Effector memory CD4-positive, alpha-beta T cell (primary cell): ENCODE measurements around the gene SSU72.

Source experiments
- DNase-seq, 3 donors: peaks; one replicate each; pipeline ENCODE4 v3.0.0-alpha.2; 2020
- H3K27ac ChIP-seq: 2 replicates; pipeline ENCODE4 v1.7.0; 2013; ENCODE audit warnings: mild to moderate bottlenecking, low read length, moderate library complexity; ENCODE audit not compliant: insufficient read depth, poor library complexity, severe bottlenecking
- H3K27me3 ChIP-seq: replicated peaks from 2 replicates; pipeline ENCODE4 v1.7.0; 2013; ENCODE audit warnings: mild to moderate bottlenecking, low read length; ENCODE audit not compliant: insufficient read depth, control insufficient read depth, poor library complexity, severe bottlenecking
- H3K36me3 ChIP-seq: 2 replicates; pipeline ENCODE4 v1.7.0; 2013; ENCODE audit warnings: mild to moderate bottlenecking, low read length, moderate library complexity; ENCODE audit not compliant: control insufficient read depth, insufficient read depth
- H3K4me1 ChIP-seq: 2 replicates; pipeline ENCODE4 v1.7.0; 2013; ENCODE audit warnings: low read length, mild to moderate bottlenecking; ENCODE audit not compliant: control insufficient read depth, insufficient read depth, poor library complexity, severe bottlenecking
- H3K4me3 ChIP-seq: 2 replicates; pipeline ENCODE4 v1.7.0; 2013; ENCODE audit warnings: low read length, low read depth, mild to moderate bottlenecking; ENCODE audit not compliant: insufficient read depth, poor library complexity, severe bottlenecking
- H3K9me3 ChIP-seq: 2 replicates; pipeline ENCODE4 v1.7.0; 2013; ENCODE audit warnings: mild to moderate bottlenecking, low read length, moderate library complexity; ENCODE audit not compliant: control insufficient read depth

Gene SSU72

GRCh38 chr1:1612104-1612400 lies 37.4 kb upstream of the SSU72 start:
- DNase-seq: no peak
- H3K27me3 ChIP-seq: no peaks in the 10 kb centered on the region

GRCh38 chr1:1610796-1611195 lies 36.1 kb upstream of the SSU72 start:
- Histone ChIP-seq H3K27me3 (no peaks in the 10 kb centered on the region), H3K36me3 (no peaks in the 10 kb centered on the region), H3K27ac (no peak overlapping the region), H3K9me3 (no peaks in the 10 kb centered on the region), H3K4me3 (no peak overlapping the region), H3K4me1 (peaks cover 14% of the 10 kb centered on the region)
- no peak for DNase-seq

More at GRCh38 chr1:1612104-1612400, 37.4 kb upstream of the SSU72 start:
- Histone ChIP-seq H3K4me1 (peaks cover 15% of the 10 kb centered on the region), H3K27ac (no peak overlapping the region), H3K4me3 (no peak overlapping the region), H3K36me3 (no peaks in the 10 kb centered on the region), H3K9me3 (no peaks in the 10 kb centered on the region)

- no peaks in the 10 kb centered on the region for H3K27me3 ChIP-seq
- no peak for DNase-seq
- no peak overlapping the region for H3K4me3 ChIP-seq
- H3K4me1 ChIP-seq: peaks cover 14% of the 10 kb centered on the region
- H3K36me3 ChIP-seq: no peaks in the 10 kb centered on the region
- no peaks in the 10 kb centered on the region for H3K9me3 ChIP-seq
- no peak overlapping the region for H3K27ac ChIP-seq
These were observed 35.3 kb upstream of the SSU72 start for GRCh38 chr1:1609822-1610485.

GRCh38 chr1:1606232-1606631 lies 31.6 kb upstream of the SSU72 start:
- Histone ChIP-seq H3K27ac (no peak overlapping the region), H3K4me3 (no peak overlapping the region), H3K9me3 (no peaks in the 10 kb centered on the region), H3K27me3 (no peaks in the 10 kb centered on the region), H3K4me1 (peaks cover 7% of the 10 kb centered on the region), H3K36me3 (no peaks in the 10 kb centered on the region)
- no peak for DNase-seq

- Histone ChIP-seq H3K9me3 (no peaks in the 10 kb centered on the region), H3K27me3 (no peaks in the 10 kb centered on the region), H3K4me3 (no peak overlapping the region), H3K36me3 (no peaks in the 10 kb centered on the region), H3K27ac (no peak overlapping the region), H3K4me1 (peaks cover 7% of the 10 kb centered on the region)
- no peak for DNase-seq
These were observed 31.1 kb upstream of the SSU72 start for GRCh38 chr1:1605724-1606123.

GRCh38 chr1:1605034-1605591 lies 30.4 kb upstream of the SSU72 start:
- Histone ChIP-seq H3K9me3 (no peaks in the 10 kb centered on the region), H3K27me3 (no peaks in the 10 kb centered on the region), H3K4me3 (no peak overlapping the region), H3K27ac (no peak overlapping the region), H3K4me1 (peaks cover 7% of the 10 kb centered on the region), H3K36me3 (no peaks in the 10 kb centered on the region)
- no peak for DNase-seq

- Histone ChIP-seq H3K4me3 (no peak overlapping the region), H3K9me3 (no peaks in the 10 kb centered on the region), H3K4me1 (peaks cover 7% of the 10 kb centered on the region), H3K27ac (no peak overlapping the region), H3K36me3 (no peaks in the 10 kb centered on the region), H3K27me3 (no peaks in the 10 kb centered on the region)
- DNase-seq: no peak
These were observed 29.8 kb upstream of the SSU72 start for GRCh38 chr1:1604374-1605033.

- no peak overlapping the region for H3K27ac ChIP-seq
- H3K27me3 ChIP-seq: no peaks in the 10 kb centered on the region
- no peaks in the 10 kb centered on the region for H3K9me3 ChIP-seq
- peaks cover 11% of the 10 kb centered on the region for H3K4me1 ChIP-seq
- H3K36me3 ChIP-seq: no peaks in the 10 kb centered on the region
- DNase-seq: no peak
- H3K4me3 ChIP-seq: no peak overlapping the region
These were observed 29.2 kb upstream of the SSU72 start for GRCh38 chr1:1603671-1604373.

GRCh38 chr1:1602968-1603506 lies 28.4 kb upstream of the SSU72 start:
- Histone ChIP-seq H3K4me1 (peaks cover 11% of the 10 kb centered on the region), H3K36me3 (no peaks in the 10 kb centered on the region), H3K27me3 (no peaks in the 10 kb centered on the region), H3K4me3 (no peak overlapping the region), H3K9me3 (no peaks in the 10 kb centered on the region), H3K27ac (no peak overlapping the region)
- no peak for DNase-seq
